HEK293 (cell line): ENCODE results near the gene ACAP3.

Experiments
- CTCF ChIA-PET: fragments of 350-600 bp; formaldehyde crosslinking; extraction: SDS; loops from one replicate; lab custom pipeline; 2021; ENCODE audit warnings: antibody characterized with exemption; lab: Yijun Ruan, JAX
- POLR2A ChIA-PET: fragments of 300-600 bp; formaldehyde crosslinking; extraction: SDS; loops from one replicate; lab custom pipeline; 2020; ENCODE audit warnings: antibody characterized with exemption, inconsistent platforms; lab: Yijun Ruan, JAX
- H3K27ac ChIP-seq: fragments of 200-500 bp; sonication (Bioruptor generic); 2 replicates; pipeline ENCODE4 v1.5.1; 2014; ENCODE audit warnings: low read depth, low read length, control low read depth, inconsistent platforms; ENCODE audit errors: extremely low read depth
- H3K36me3 ChIP-seq, 2 experiments: fragments of 200-500 bp in 1 of 2; sonication (Bioruptor generic) in 1 of 2; 1 replicate in 1 of 2; 2 replicates in 1 of 2; pipeline ENCODE4 v1.5.1; 2014 to 2017; ENCODE audit warnings: inconsistent platforms in 2 of 2, low read length in 2 of 2; ENCODE audit not compliant: control insufficient read depth in 2 of 2, insufficient read depth in 1 of 2
- H3K4me1 ChIP-seq: fragments of 200-500 bp; sonication (Bioruptor generic); 2 replicates; pipeline ENCODE4 v1.5.1; 2014; ENCODE audit warnings: mild to moderate bottlenecking, low read length, inconsistent platforms; ENCODE audit not compliant: control insufficient read depth, insufficient read depth
- H3K4me3 ChIP-seq: 2 replicates; pipeline ENCODE4 v1.5.1; 2011; ENCODE audit warnings: low read depth, mild to moderate bottlenecking, control low read depth, low read length, moderate library complexity
- H3K9me3 ChIP-seq: fragments of 200-500 bp; sonication (Bioruptor generic); 2 replicates; pipeline ENCODE4 v1.5.1; 2014; ENCODE audit warnings: low read depth, low read length, inconsistent platforms; ENCODE audit not compliant: control insufficient read depth, insufficient read depth
- GLI2 ChIP-seq: fragments of 450-650 bp; formaldehyde crosslinking; IDR thresholded peaks from 2 replicates; pipeline ENCODE4; 2017; ENCODE audit warnings: missing biosample characterization, missing genetic modification characterization, low read depth, borderline replicate concordance
- GLIS1 ChIP-seq: fragments of 450-650 bp; formaldehyde crosslinking; IDR thresholded peaks from 2 replicates; pipeline ENCODE4 v1.5.1; 2016; ENCODE audit warnings: missing biosample characterization, missing genetic modification characterization
- HIC1 ChIP-seq: fragments of 450-650 bp; formaldehyde crosslinking; IDR thresholded peaks from 2 replicates; pipeline ENCODE4 v1.5.1; 2016; ENCODE audit warnings: missing biosample characterization, missing genetic modification characterization
- INSM2 ChIP-seq: fragments of 450-650 bp; formaldehyde crosslinking; IDR thresholded peaks from 2 replicates; pipeline ENCODE4 v1.5.1; 2016; ENCODE audit warnings: missing biosample characterization, missing genetic modification characterization
- KLF10 ChIP-seq: fragments of 450-650 bp; IDR thresholded peaks from 2 replicates; pipeline ENCODE4 v1.5.1; 2018; ENCODE audit warnings: missing biosample characterization, mild to moderate bottlenecking, missing genetic modification characterization
- SETDB1 ChIP-seq: IDR thresholded peaks from one replicate; pipeline ENCODE4 v1.6.1; 2017; ENCODE audit warnings: mild to moderate bottlenecking, low read length, moderate library complexity, mixed read lengths; ENCODE audit not compliant: insufficient read length
- TRIM28 ChIP-seq: IDR thresholded peaks from 2 replicates; pipeline ENCODE4 v1.6.1; 2011; ENCODE audit warnings: low read length, control low read depth, borderline replicate concordance
- ZBTB10 ChIP-seq: fragments of 450-650 bp; formaldehyde crosslinking; IDR thresholded peaks from 2 replicates; pipeline ENCODE4 v1.5.1; 2016; ENCODE audit warnings: missing biosample characterization, missing genetic modification characterization
- ZBTB21 ChIP-seq: fragments of 450-650 bp; formaldehyde crosslinking; IDR thresholded peaks from 2 replicates; pipeline ENCODE4 v1.5.1; 2017; ENCODE audit warnings: missing biosample characterization, missing genetic modification characterization
- ZBTB6 ChIP-seq: fragments of 450-650 bp; formaldehyde crosslinking; IDR thresholded peaks from 2 replicates; pipeline ENCODE4 v1.5.1; 2017; ENCODE audit warnings: missing biosample characterization, missing genetic modification characterization
- ZIC2 ChIP-seq: fragments of 450-650 bp; formaldehyde crosslinking; IDR thresholded peaks from 2 replicates; pipeline ENCODE4 v1.5.1; 2016; ENCODE audit warnings: missing biosample characterization, missing genetic modification characterization
- ZNF10 ChIP-seq: fragments of 450-650 bp; formaldehyde crosslinking; IDR thresholded peaks from 2 replicates; pipeline ENCODE4 v1.5.1; 2017; ENCODE audit warnings: missing biosample characterization, missing genetic modification characterization
- ZNF114 ChIP-seq: fragments of 450-650 bp; formaldehyde crosslinking; IDR thresholded peaks from 2 replicates; pipeline ENCODE4 v1.5.0; 2017; ENCODE audit warnings: missing biosample characterization, missing genetic modification characterization
- ZNF133 ChIP-seq: fragments of 450-650 bp; formaldehyde crosslinking; IDR thresholded peaks from 2 replicates; pipeline ENCODE4 v1.5.1; 2016; ENCODE audit warnings: missing biosample characterization, missing genetic modification characterization
- ZNF174 ChIP-seq: fragments of 450-650 bp; formaldehyde crosslinking; IDR thresholded peaks from 2 replicates; pipeline ENCODE4 v1.5.0; 2017; ENCODE audit warnings: missing biosample characterization, mild to moderate bottlenecking, missing genetic modification characterization
- ZNF274 ChIP-seq, 2 experiments: fragments of 200-500 bp in 1 of 2; fragments of 450-650 bp in 1 of 2; sonication (Bioruptor generic) in 1 of 2; formaldehyde crosslinking in 1 of 2; IDR thresholded peaks; 2 replicates each; pipeline versions ENCODE4 v1.5.1 to v1.6.1; 2014 to 2016; ENCODE audit warnings: borderline replicate concordance in 1 of 2, inconsistent platforms in 1 of 2, low read length in 1 of 2, missing biosample characterization in 1 of 2, missing genetic modification characterization in 1 of 2
- ZNF311 ChIP-seq: fragments of 450-650 bp; formaldehyde crosslinking; IDR thresholded peaks from 2 replicates; pipeline ENCODE4 v1.5.1; 2017; ENCODE audit warnings: missing biosample characterization, missing genetic modification characterization, borderline replicate concordance
- ZNF324 ChIP-seq: fragments of 450-650 bp; formaldehyde crosslinking; IDR thresholded peaks from 2 replicates; pipeline ENCODE4 v1.5.1; 2016; ENCODE audit warnings: missing biosample characterization, missing genetic modification characterization
- ZNF366 ChIP-seq: fragments of 450-650 bp; formaldehyde crosslinking; conservative IDR thresholded peaks from 2 replicates; pipeline ENCODE4 v1.5.1; 2016; ENCODE audit warnings: missing biosample characterization, missing genetic modification characterization
- ZNF404 ChIP-seq: fragments of 450-650 bp; formaldehyde crosslinking; IDR thresholded peaks from 2 replicates; pipeline ENCODE4 v1.5.1; 2017; ENCODE audit warnings: missing biosample characterization, missing genetic modification characterization
- ZNF548 ChIP-seq: fragments of 450-650 bp; formaldehyde crosslinking; IDR thresholded peaks from 2 replicates; pipeline ENCODE4 v1.5.1; 2016; ENCODE audit warnings: missing biosample characterization, missing genetic modification characterization
- ZNF549 ChIP-seq: fragments of 450-650 bp; IDR thresholded peaks from 2 replicates; pipeline ENCODE4 v1.5.1; 2018; ENCODE audit warnings: missing biosample characterization, missing genetic modification characterization, mild to moderate bottlenecking, inconsistent platforms, moderate library complexity
- ZNF610 ChIP-seq: fragments of 450-650 bp; formaldehyde crosslinking; IDR thresholded peaks from 2 replicates; pipeline ENCODE4 v1.5.1; 2016; ENCODE audit warnings: missing biosample characterization, missing genetic modification characterization, borderline replicate concordance
- ZNF621 ChIP-seq: fragments of 450-650 bp; formaldehyde crosslinking; IDR thresholded peaks from 2 replicates; pipeline ENCODE4 v1.5.1; 2017; ENCODE audit warnings: missing biosample characterization, missing genetic modification characterization
- ZNF624 ChIP-seq: fragments of 450-650 bp; formaldehyde crosslinking; IDR thresholded peaks from 2 replicates; pipeline ENCODE4 v1.5.1; 2017; ENCODE audit warnings: missing biosample characterization, missing genetic modification characterization
- ZNF701 ChIP-seq: fragments of 450-650 bp; formaldehyde crosslinking; IDR thresholded peaks from 2 replicates; pipeline ENCODE4 v1.5.1; 2016; ENCODE audit warnings: missing biosample characterization, missing genetic modification characterization
- ZSCAN30 ChIP-seq: fragments of 450-650 bp; IDR thresholded peaks from 2 replicates; pipeline ENCODE4 v1.5.1; 2018; ENCODE audit warnings: missing biosample characterization, mild to moderate bottlenecking, missing genetic modification characterization, moderate library complexity

The ACAP3 gene

GRCh38 chr1:1307923-1308755 is at the start of gene ACAP3, which contains the start of gene PUSL1 (continued):
- no peak for TF ChIP-seq ZNF404 (tag by site-specific recombination)
- 0 out of 2 replicates have a peak, but pooled peaks have one; percentile 29 for TF ChIP-seq ZBTB6
- TF ChIP-seq ZNF701 (tag by site-specific recombination) = no peak
- peak; percentile 78; the same call in 1 of the 2 replicates for TF ChIP-seq ZIC2 (tag by site-specific recombination)
- TF ChIP-seq ZNF10 = 0 out of 2 replicates have a peak, but pooled peaks have one; percentile 16
- no peak for TF ChIP-seq ZNF133 (tag by site-specific recombination)
- no peak for TF ChIP-seq ZNF621 (tag by site-specific recombination)
- no peak for TF ChIP-seq GLI2
- peak; percentile 67 for TF ChIP-seq ZNF610 (tag by site-specific recombination)
- peak; percentile 95 for TF ChIP-seq GLIS1 (tag by site-specific recombination)
- TF ChIP-seq ZBTB21 (tag by site-specific recombination) = no peak
- TF ChIP-seq SETDB1 = no peak
- TF ChIP-seq ZNF548 (tag by site-specific recombination) = no peak
- peak; percentile 95 for TF ChIP-seq ZNF366 (tag by site-specific recombination)
- no peak for TF ChIP-seq ZNF549 (tag by site-specific recombination)
- TF ChIP-seq ZNF311 = no peak
- TF ChIP-seq TRIM28 = no peak
- no peak for TF ChIP-seq ZNF274 (IDR thresholded peaks at IDR 0.05; ENCODE audit: low read length)
- TF ChIP-seq ZNF274 (tag by site-specific recombination; IDR thresholded peaks at IDR 0.05; ENCODE audit: borderline replicate concordance) = no peak
- TF ChIP-seq ZSCAN30 (tag by site-specific recombination) = peak; percentile 62
- TF ChIP-seq, all 188 proteins: peak for 74

- H3K36me3 ChIP-seq = no peaks in the 10 kb centered on the region
- H3K27ac ChIP-seq = no peak overlapping the region
- CTCF ChIA-PET = interaction anchor here (0.6 kb wide), 1 partner anchor 585 kb away, joined by 3 read pairs; no protein-coding TSS in a partner anchor
- no peaks in the 10 kb centered on the region for H3K9me3 ChIP-seq
- H3K4me3 ChIP-seq = no peak overlapping the region
- peaks cover 7% of the 10 kb centered on the region; the same call in 1 of the 2 replicates for H3K4me1 ChIP-seq
- POLR2A ChIA-PET = interaction anchor here (1.1 kb wide), 1 partner anchor 9 kb away, joined by 3 read pairs; no protein-coding TSS in a partner anchor
- TF ChIP-seq INSM2 (tag by site-specific recombination) (no peak), ZNF114 (tag by site-specific recombination) (no peak), ZBTB10 (no peak), HIC1 (peak; percentile 73; the same call in 1 of the 2 replicates), ZNF624 (tag by site-specific recombination) (no peak), ZNF174 (no peak), ZNF324 (no peak), KLF10 (tag by site-specific recombination) (no peak)
Measured at GRCh38 chr1:1356796-1357401, 49.2 kb upstream of the ACAP3 start.
